Keratinocyte (primary cell): ENCODE data around the gene PRKCE.

Experiments
- CTCF ChIP-seq, 3 experiments: IDR thresholded peaks in 1 of 3; conservative IDR thresholded peaks in 1 of 3; optimal IDR thresholded peaks in 1 of 3; 2 replicates in 2 of 3; 3 replicates in 1 of 3; pipeline versions ENCODE3 to v1.5.1; 2011; ENCODE audit warnings: low read length in 3 of 3, mild to moderate bottlenecking in 3 of 3, moderate library complexity in 2 of 3, control low read depth in 1 of 3, inconsistent platforms in 1 of 3; ENCODE audit not compliant: insufficient read depth in 2 of 3; ENCODE audit errors: extremely low read depth in 1 of 3
- EZH2 ChIP-seq: IDR thresholded peaks from one replicate; pipeline ENCODE4 v1.6.1; 2012; ENCODE audit warnings: inconsistent platforms, mild to moderate bottlenecking, low read length, moderate library complexity

DNA sequence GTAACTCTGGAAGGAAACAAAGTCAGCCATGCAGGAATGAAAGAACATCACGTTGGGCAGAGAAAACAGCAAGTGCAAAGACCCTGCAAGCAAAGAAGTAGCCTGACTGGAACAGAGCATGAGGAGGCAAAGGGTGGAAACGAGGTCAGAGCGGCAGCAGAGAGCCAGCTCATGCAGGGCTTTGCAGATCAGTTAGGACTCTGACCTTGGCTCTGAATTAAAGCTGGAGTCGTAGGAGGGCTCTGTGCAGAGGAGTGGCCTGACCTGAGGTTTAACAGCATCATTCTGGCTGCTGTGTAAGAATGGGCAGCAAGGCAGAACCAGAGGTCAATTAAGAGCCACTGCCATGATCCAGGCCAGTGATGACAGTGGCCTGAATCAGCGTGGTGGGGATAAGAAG, 220.7 kb downstream of the PRKCE start:
- TF ChIP-seq CTCF (optimal IDR thresholded peaks at IDR 0.05 in 1 of 3, IDR thresholded peaks at IDR 0.05 in 1 of 3, conservative IDR thresholded peaks at IDR 0.05 in 1 of 3; ENCODE audit: extremely low read depth in 1 of 3, insufficient read depth in 2 of 3, low read length in 3 of 3) (no peak), EZH2 (no peak)
